ENCODE measurements around the gene CD226.
A peak's percentile ranks its signal among the peaks of the same experiment; 100 is the strongest.
"Not testable (repeated sequence)": the region's sequence is repeated elsewhere in the genome, so short reads cannot be mapped to it uniquely, and the experiment has no call there.

The CD226 gene

GRCh38 chr18:69947361-69948133 lies at the start of gene CD226:
CD226 (minus strand) TSS chr18:69947873; CDS start chr18:69947406, 467 bp downstream.
- DNase-seq: no peak

GRCh38 chr18:69996951-69997798 lies 49.5 kb upstream of the CD226 start:
- DNase-seq: no peak

- DNase-seq: no peak
These were observed 48.7 kb upstream of the CD226 start for GRCh38 chr18:69996417-69996816.

GRCh38 chr18:69995774-69996173 lies 48.1 kb upstream of the CD226 start:
- no peak for DNase-seq

- peak; percentile 53 for DNase-seq
These were observed 45.1 kb upstream of the CD226 start for GRCh38 chr18:69992776-69993175.

- no peak for DNase-seq
These were observed 40.2 kb upstream of the CD226 start for GRCh38 chr18:69987870-69988269.

GRCh38 chr18:69985239-69985638 lies 37.6 kb upstream of the CD226 start:
- DNase-seq: no peak

- no peak for DNase-seq
These were observed 34.7 kb upstream of the CD226 start for GRCh38 chr18:69982417-69982816.

GRCh38 chr18:69981948-69982347 lies 34.3 kb upstream of the CD226 start:
- no peak for DNase-seq

GRCh38 chr18:69980982-69981804 lies 33.5 kb upstream of the CD226 start:
- DNase-seq: no peak

GRCh38 chr18:69980509-69980908 lies 32.8 kb upstream of the CD226 start:
- no peak for DNase-seq

- DNase-seq: no peak
These were observed 31.4 kb upstream of the CD226 start for GRCh38 chr18:69978732-69979715.

- DNase-seq: not testable (repeated sequence)
These were observed 27.6 kb upstream of the CD226 start for GRCh38 chr18:69975294-69975693.

- DNase-seq: peak; percentile 81
These were observed 26.7 kb upstream of the CD226 start for GRCh38 chr18:69974365-69974764.

- DNase-seq: no peak
These were observed 21.8 kb upstream of the CD226 start for GRCh38 chr18:69969491-69969890.

- DNase-seq: no peak
These were observed 20.4 kb upstream of the CD226 start for GRCh38 chr18:69968039-69968438.

GRCh38 chr18:69963196-69963595 lies 15.5 kb upstream of the CD226 start:
- DNase-seq: no peak

- no peak for DNase-seq
These were observed 14.0 kb upstream of the CD226 start for GRCh38 chr18:69961718-69962117.

- DNase-seq: no peak
These were observed 10.7 kb upstream of the CD226 start for GRCh38 chr18:69958422-69958821.

- DNase-seq: no peak
These were observed 10.1 kb upstream of the CD226 start for GRCh38 chr18:69957747-69958146.

GRCh38 chr18:69956665-69957620 lies 9.3 kb upstream of the CD226 start:
- no peak for DNase-seq

Measured in EL (cell line).